Activated B cell treated with CpG ODN at 0.5 μM for 24 hours (primary cell): Measurements from ENCODE around the gene CFAP221. TPM values are rescaled to one million over a fixed set of nuclear protein-coding genes. Genes with fewer than 3 reads are reported as not detected.

ENCODE experiments used
- ATAC-seq: fragments of 200-7000 bp; cut with Tn5 transposase; one replicate; pipeline ENCODE4 v1.10.0; 2021; ENCODE audit warnings: low read depth, mild to moderate bottlenecking, moderate library complexity
- CTCF ChIA-PET: fragments of 350-600 bp; sonication (Branson Sonifier 250); formaldehyde crosslinking; loops from one replicate; lab custom pipeline; 2021; ENCODE audit warnings: antibody characterized with exemption; lab: Charles Lee
- POLR2A ChIA-PET: fragments of 350-600 bp; sonication (Branson Sonifier 250); formaldehyde crosslinking; loops from one replicate; lab custom pipeline; 2021; ENCODE audit warnings: antibody characterized with exemption; lab: Charles Lee
- DNase-seq: peaks from one replicate; pipeline ENCODE4 v3.0.0; 2022
- H3K27ac Mint-ChIP-seq: one replicate; pipeline ENCODE4 v1.8.0; 2020; ENCODE audit warnings: mixed read lengths
- H3K27me3 Mint-ChIP-seq: one replicate; pipeline ENCODE4 v1.8.0; 2021; ENCODE audit warnings: mixed read lengths
- H3K36me3 Mint-ChIP-seq: one replicate; pipeline ENCODE4 v1.8.0; 2021; ENCODE audit warnings: low read depth, mixed read lengths
- H3K4me1 Mint-ChIP-seq: one replicate; pipeline ENCODE4 v1.8.0; 2021; ENCODE audit warnings: mixed read lengths
- H3K4me3 Mint-ChIP-seq: one replicate; pipeline ENCODE4 v1.8.0; 2020; ENCODE audit warnings: mild to moderate bottlenecking, mixed read lengths
- H3K9me3 Mint-ChIP-seq: one replicate; pipeline ENCODE4 v1.8.0; 2020; ENCODE audit warnings: mixed read lengths
- CTCF ChIP-seq: fragments of 200-600 bp; IDR thresholded peaks from one replicate; pipeline ENCODE4 v1.8.0; 2022; ENCODE audit warnings: antibody characterized with exemption, mild to moderate bottlenecking
- intact Hi-C: fragments of 100-400 bp; cut with micrococcal nuclease; formaldehyde crosslinking; loops from one replicate; pipeline ENCODE4 v1.15.1; 2024
- total RNA-seq: library from RNA; stranded (reverse); gene quantifications from 2 replicates; pipeline ENCODE4 v1.2.3, GENCODE V29; 2022

Gene CFAP221
- total RNA-seq, 1 donor from 2014 or later: not detected

GRCh38 chr2:119545754-119546446, 1.7 kb downstream of the CFAP221 start:
- no peak for ATAC-seq
- no peaks in the 10 kb centered on the region for H3K9me3 Mint-ChIP-seq
- peaks cover 35% of the 10 kb centered on the region for H3K27me3 Mint-ChIP-seq
- H3K4me1 Mint-ChIP-seq: peaks cover 9% of the 10 kb centered on the region
- no peak for TF ChIP-seq CTCF
- no peaks in the 10 kb centered on the region for H3K36me3 Mint-ChIP-seq
- DNase-seq: no peak
- no peak overlapping the region for H3K4me3 Mint-ChIP-seq
- intact Hi-C loops: no loop called here
- ChIA-PET POLR2A (no interaction called here), CTCF (no interaction called here)
- H3K27ac Mint-ChIP-seq: no peak overlapping the region

- Mint-ChIP-seq H3K27ac (no peak overlapping the region), H3K4me1 (peaks cover 9% of the 10 kb centered on the region), H3K9me3 (no peaks in the 10 kb centered on the region), H3K36me3 (no peaks in the 10 kb centered on the region), H3K27me3 (peaks cover 33% of the 10 kb centered on the region), H3K4me3 (no peak overlapping the region)
- intact Hi-C loops: no loop called here
- ChIA-PET POLR2A (no interaction called here), CTCF (no interaction called here)
- no peak for TF ChIP-seq CTCF
- no peak for ATAC-seq
- no peak for DNase-seq
Observed at GRCh38 chr2:119546447-119546767, 2.2 kb downstream of the CFAP221 start.

- POLR2A ChIA-PET: no interaction called here
- intact Hi-C loops: no loop called here
Observed at GRCh38 chr2:119548516-119549120, 4.4 kb downstream of the CFAP221 start.

GRCh38 chr2:119549241-119549640, 5.0 kb downstream of the CFAP221 start:
- Mint-ChIP-seq H3K36me3 (no peaks in the 10 kb centered on the region), H3K27ac (no peak overlapping the region), H3K4me3 (no peak overlapping the region), H3K27me3 (peaks cover 14% of the 10 kb centered on the region), H3K4me1 (peaks cover 5% of the 10 kb centered on the region), H3K9me3 (no peaks in the 10 kb centered on the region)
- intact Hi-C loops: no loop called here
- POLR2A ChIA-PET: no interaction called here
- ATAC-seq (no peak), DNase-seq (no peak)
- CTCF ChIA-PET: no interaction called here
- TF ChIP-seq CTCF: no peak

More at GRCh38 chr2:119548516-119549120, 4.4 kb downstream of the CFAP221 start:
- H3K36me3 Mint-ChIP-seq: no peaks in the 10 kb centered on the region
- CTCF ChIA-PET: no interaction called here
- no peak for ATAC-seq
- no peak for DNase-seq
- H3K9me3 Mint-ChIP-seq: no peaks in the 10 kb centered on the region
- TF ChIP-seq CTCF: no peak
- H3K4me3 Mint-ChIP-seq: no peak overlapping the region
- H3K27me3 Mint-ChIP-seq: peaks cover 19% of the 10 kb centered on the region
- H3K27ac Mint-ChIP-seq: no peak overlapping the region
- peaks cover 9% of the 10 kb centered on the region for H3K4me1 Mint-ChIP-seq

- intact Hi-C loops: no loop called here
- no peaks in the 10 kb centered on the region for H3K9me3 Mint-ChIP-seq
- peaks cover 14% of the 10 kb centered on the region for H3K27me3 Mint-ChIP-seq
- no peaks in the 10 kb centered on the region for H3K4me1 Mint-ChIP-seq
- no peak for DNase-seq
- H3K4me3 Mint-ChIP-seq: no peak overlapping the region
- ChIA-PET CTCF (no interaction called here), POLR2A (no interaction called here)
- no peak for TF ChIP-seq CTCF
- ATAC-seq: no peak
- no peak overlapping the region for H3K27ac Mint-ChIP-seq
- H3K36me3 Mint-ChIP-seq: no peaks in the 10 kb centered on the region
Observed at GRCh38 chr2:119550346-119550745, 6.1 kb downstream of the CFAP221 start.
